K562 (cell line): ENCODE results near the gene MARVELD1. TPM values are rescaled to one million over a fixed set of nuclear protein-coding genes. Genes with fewer than 3 reads are reported as not detected.

ENCODE experiments used
- ATAC-seq: fragments of 200-7000 bp; cut with Tn5 transposase; 3 replicates; pipeline ENCODE4 v1.9.1; 2020; ENCODE audit warnings: moderate library complexity
- BruUV-seq: library from RNA; stranded (reverse); fragments of 400-500 nt; replicated peaks from 2 replicates; lab custom pipeline; 2021; lab: Mats Ljungman, UMichigan
- CTCF ChIA-PET: fragments of 300-600 bp; formaldehyde crosslinking; extraction: SDS; loops from one replicate; lab custom pipeline; 2021; ENCODE audit warnings: low intra/inter-chr PET ratio; lab: Yijun Ruan, JAX
- POLR2A ChIA-PET: fragments of 300-600, 350-650 bp; sonication (Branson Sonifier 250); formaldehyde crosslinking; extraction: SDS; loops from one replicate; lab custom pipeline; 2021; ENCODE audit warnings: antibody characterized with exemption, inconsistent platforms; lab: Yijun Ruan, JAX
- DNase-seq, 4 experiments: peaks; one replicate each; pipeline versions ENCODE4 v3.0.0 to v3.0.0-alpha.2; 2011 to 2018; ENCODE audit warnings: low spot score in 3 of 4, mixed read lengths in 3 of 4; ENCODE audit errors: extremely low read depth in 1 of 4
- FAIRE-seq: peaks from 2 replicates; lab custom pipeline; 2011; peaks lifted over from hg19 to GRCh38; lab: Jason Lieb, UNC
- H2AFZ ChIP-seq: 2 replicates; pipeline ENCODE4 v1.6.0; 2011; ENCODE audit warnings: low read depth, low read length, control low read depth, inconsistent platforms
- H3K27ac ChIP-seq: fragments of 200-600 bp; 3 replicates; pipeline ENCODE4 v1.8.0; 2011; ENCODE audit warnings: low read depth, mild to moderate bottlenecking, control low read depth, inconsistent platforms, low read length, moderate library complexity, mixed read lengths; ENCODE audit errors: extremely low read depth
- H3K27me3 ChIP-seq, 2 experiments: fragments of 300-600 bp in 1 of 2; 2 replicates in 1 of 2; 3 replicates in 1 of 2; pipeline versions ENCODE4 v1.6.0 to v1.8.0; 2011; ENCODE audit warnings: inconsistent platforms in 2 of 2, low read length in 2 of 2, mild to moderate bottlenecking in 1 of 2, mixed read lengths in 1 of 2, moderate library complexity in 1 of 2; ENCODE audit not compliant: control insufficient read depth in 2 of 2, insufficient read depth in 2 of 2
- H3K36me3 ChIP-seq: fragments of 300-600 bp; 3 replicates; pipeline ENCODE4 v1.8.0; 2011; ENCODE audit warnings: mild to moderate bottlenecking, low read length, inconsistent platforms; ENCODE audit not compliant: control insufficient read depth, insufficient read depth
- H3K4me1 ChIP-seq, 2 experiments: fragments of 200-600 bp in 1 of 2; replicated peaks in 1 of 2; 2 replicates in 1 of 2; 3 replicates in 1 of 2; pipeline versions ENCODE4 v1.5.1 to v1.8.0; 2011; ENCODE audit warnings: inconsistent platforms in 2 of 2, low read length in 2 of 2, mild to moderate bottlenecking in 1 of 2, mixed read lengths in 1 of 2, moderate library complexity in 1 of 2; ENCODE audit not compliant: control insufficient read depth in 2 of 2, insufficient read depth in 2 of 2
- H3K4me2 ChIP-seq: 2 replicates; pipeline ENCODE4 v1.6.1; 2011; ENCODE audit warnings: low read length, control low read depth, inconsistent platforms, mixed read lengths; ENCODE audit not compliant: insufficient read depth
- H3K4me3 ChIP-seq: fragments of 200-600 bp; sonication (generic), shearing (Covaris generic); 2 replicates; pipeline ENCODE4 v1.5.1; 2016; ENCODE audit warnings: control low read depth, inconsistent platforms
- H3K79me2 ChIP-seq: fragments of 200-600 bp; 3 replicates; pipeline ENCODE4 v1.8.0; 2011; ENCODE audit warnings: low read length, inconsistent platforms; ENCODE audit not compliant: control insufficient read depth, insufficient read depth
- H3K9ac ChIP-seq, 2 experiments: 2 replicates each; pipeline versions ENCODE4 v1.6.0 to v1.6.1; 2011; ENCODE audit warnings: low read depth in 2 of 2, low read length in 2 of 2, control low read depth in 1 of 2, inconsistent platforms in 1 of 2, mild to moderate bottlenecking in 1 of 2, mixed read lengths in 1 of 2; ENCODE audit not compliant: insufficient read depth in 1 of 2
- H3K9me1 ChIP-seq: one replicate; pipeline ENCODE4 v1.6.0; 2011; ENCODE audit warnings: inconsistent platforms, mild to moderate bottlenecking, low read length, moderate library complexity; ENCODE audit not compliant: control insufficient read depth, insufficient read depth
- H3K9me3 ChIP-seq: replicated peaks from 2 replicates; pipeline ENCODE4 v1.5.1; 2011; ENCODE audit warnings: low read depth, low read length, inconsistent platforms; ENCODE audit not compliant: control insufficient read depth, insufficient read depth
- H4K20me1 ChIP-seq: replicated peaks from 2 replicates; pipeline ENCODE4 v1.6.1; 2011; ENCODE audit warnings: low read length, inconsistent platforms, mixed read lengths; ENCODE audit not compliant: control insufficient read depth, insufficient read depth
- CEBPB ChIP-seq: fragments of 450-650 bp; IDR thresholded peaks from 2 replicates; pipeline ENCODE4 v1.6.1; 2016; ENCODE audit warnings: missing genetic modification characterization, missing compliant biosample characterization
- CEBPG ChIP-seq, 3 experiments: fragments of 200-800 bp in 1 of 3; sonication (Bioruptor generic) in 1 of 3; sonication (generic) in 1 of 3; formaldehyde crosslinking in 1 of 3; IDR thresholded peaks in 2 of 3; conservative IDR thresholded peaks in 1 of 3; 2 replicates each; pipeline versions ENCODE4 v1.6.1 to v1.8.0; 2016 to 2022; ENCODE audit warnings: missing compliant biosample characterization in 2 of 3, missing genetic modification characterization in 2 of 3, mild to moderate bottlenecking in 1 of 3, missing genetic modification reagents in 1 of 3
- CREM ChIP-seq: IDR thresholded peaks from 2 replicates; pipeline ENCODE4 v1.6.1; 2014; ENCODE audit warnings: antibody characterized with exemption, low read depth
- FOSL1 ChIP-seq: fragments of 200-800 bp; sonication (Bioruptor generic); conservative IDR thresholded peaks from 2 replicates; pipeline ENCODE4 v1.6.1; 2016; ENCODE audit warnings: missing genetic modification characterization, missing compliant biosample characterization
- FOXJ2 ChIP-seq: fragments of 200-800 bp; sonication (Bioruptor generic); IDR thresholded peaks from 2 replicates; pipeline ENCODE4 v1.6.1; 2016; ENCODE audit warnings: missing genetic modification characterization, missing compliant biosample characterization
- HCFC1 ChIP-seq: IDR thresholded peaks from 2 replicates; pipeline ENCODE4 v1.6.1; 2012; ENCODE audit warnings: low read depth, low read length, improper control_type of control experiment
- NR2C1 ChIP-seq, 2 experiments: fragments of 450-650 bp; IDR thresholded peaks; 2 replicates each; pipeline ENCODE4 v1.6.1; 2017; ENCODE audit warnings: mild to moderate bottlenecking in 2 of 2, antibody characterized with exemption in 1 of 2, inconsistent platforms in 1 of 2, missing compliant biosample characterization in 1 of 2, missing genetic modification characterization in 1 of 2
- NR2C2 ChIP-seq, 2 experiments: fragments of 200-800 bp in 1 of 2; sonication (Bioruptor generic) in 1 of 2; sonication (generic) in 1 of 2; formaldehyde crosslinking in 1 of 2; IDR thresholded peaks; 2 replicates each; pipeline versions ENCODE4 v1.6.1 to v1.8.0; 2016 to 2022; ENCODE audit warnings: mild to moderate bottlenecking in 1 of 2, missing compliant biosample characterization in 1 of 2, missing genetic modification characterization in 1 of 2, missing genetic modification reagents in 1 of 2
- RAD21 ChIP-seq, 2 experiments: fragments of 250-450 bp in 1 of 2; fragments of 450-650 bp in 1 of 2; sonication (Bioruptor Pico) in 1 of 2; formaldehyde crosslinking in 1 of 2; IDR thresholded peaks in 1 of 2; conservative IDR thresholded peaks in 1 of 2; 2 replicates each; pipeline versions ENCODE4 v1.4.0 to v1.8.0; 2020 to 2022; ENCODE audit warnings: mild to moderate bottlenecking in 2 of 2, moderate library complexity in 1 of 2
- SIX5 ChIP-seq, 2 experiments: IDR thresholded peaks; 2 replicates each; pipeline ENCODE4 v1.6.1; 2011; ENCODE audit warnings: low read length in 2 of 2, borderline replicate concordance in 1 of 2, low read depth in 1 of 2, mild to moderate bottlenecking in 1 of 2, moderate library complexity in 1 of 2; ENCODE audit not compliant: insufficient read depth in 1 of 2
- ZC3H4 ChIP-seq: sonication (generic); formaldehyde crosslinking; IDR thresholded peaks from 2 replicates; pipeline ENCODE4 v1.9.0; 2021; ENCODE audit warnings: missing genetic modification reagents, borderline replicate concordance
- ZKSCAN8 ChIP-seq: fragments of 200-800 bp; sonication (Bioruptor generic); IDR thresholded peaks from 2 replicates; pipeline ENCODE4 v1.6.1; 2016; ENCODE audit warnings: missing genetic modification characterization, missing compliant biosample characterization
- WGBS: fragments of 100-300 bp; shearing (Covaris generic); methylation state at CpG from one replicate; pipeline ENCODE4 v1.1.6; 2016; ENCODE audit warnings: low coverage, mixed read lengths; ENCODE audit not compliant: insufficient coverage; ENCODE audit errors: missing lambda C conversion rate; 5-methylcytosine and 5-hydroxymethylcytosine counted together
- in situ Hi-C: fragments of 300-500 bp; cut with MboI; formaldehyde crosslinking; loops from 4 replicates; pipeline ENCODE4 v1.15.0; 2018; ENCODE audit warnings: inconsistent platforms, mixed read lengths
- intact Hi-C: fragments of 100-400 bp; cut with micrococcal nuclease; formaldehyde crosslinking; loops from 2 replicates; pipeline ENCODE4 v1.14.2; 2022
- polyA plus RNA-seq, 8 experiments: library from polyadenylated mRNA; depleted of rRNA in 4 of 8; stranded (reverse) in 5 of 8; unstranded in 3 of 8; fragments of >200 nt; fragmentation: Nextera tagmentation in 2 of 8; fragmentation: Illumina TruSeq in 1 of 8; extraction: Ambion mirVana in 2 of 8; extraction: Trizol in 1 of 8; gene quantifications; 2 replicates each; pipeline versions ENCODE4 v1.2.1 to v1.2.3, GENCODE V29; 2011 to 2014; ENCODE audit warnings: inconsistent platforms in 1 of 8, missing spikeins in 1 of 8
- total RNA-seq, 7 experiments: library from RNA; depleted of rRNA in 6 of 7; stranded (reverse); fragments of >200 nt in 6 of 7; fragmentation: Illumina TruSeq in 2 of 7; extraction: Trizol in 2 of 7; gene quantifications; 2 replicates each; pipeline versions ENCODE4 v1.2.1 to v1.2.3, GENCODE V29; 2011 to 2021; ENCODE audit warnings: low replicate concordance in 1 of 7
- TF ChIP-seq, protein P1 (sequence below): fragments of 450-650 bp; IDR thresholded peaks from one replicate; pipeline ENCODE4 v1.6.1; 2018; ENCODE audit warnings: mild to moderate bottlenecking, moderate library complexity; ENCODE audit not compliant: partially characterized antibody
- TF ChIP-seq, protein P2 (sequence below): fragments of 450-650 bp; IDR thresholded peaks from 2 replicates; pipeline ENCODE4 v1.6.1; 2016

The MARVELD1 gene
- total and polyA plus RNA-seq, 9 of the 15 experiments (the other 6 are each of a cell fraction or from before 2014, with no cell fraction given), result 2.7 to 12.5 (median 5.3) TPM

DNA sequence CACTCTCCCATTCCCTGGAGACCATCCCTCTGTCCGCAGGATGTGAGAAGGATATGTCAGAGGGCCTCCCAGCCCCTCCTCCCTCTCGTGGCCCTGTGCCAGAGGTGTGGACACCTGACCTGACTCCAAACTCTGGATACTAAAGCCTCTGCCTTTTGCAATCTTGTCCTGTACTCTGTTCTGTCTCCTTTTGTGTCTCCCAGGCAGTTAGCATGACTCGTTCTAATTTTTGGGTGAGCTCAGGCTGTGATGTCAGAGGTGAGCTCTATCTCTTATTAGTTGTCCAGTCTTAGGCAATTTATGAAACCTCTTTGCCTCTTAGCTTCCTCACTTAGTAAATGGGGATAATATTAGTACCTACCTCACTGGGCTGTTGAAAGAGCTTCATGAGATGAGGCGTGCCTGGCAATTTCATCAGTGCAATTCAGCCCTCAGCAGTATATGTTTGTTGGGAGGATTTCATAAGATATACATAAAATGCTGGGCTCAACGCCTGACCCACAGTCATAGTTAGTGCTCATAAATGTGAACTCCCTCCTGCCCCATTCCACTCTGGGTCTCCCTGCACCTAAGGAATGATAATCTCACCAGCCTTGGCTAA, 10.9 kb downstream of the MARVELD1 start (continued):
- TF ChIP-seq, protein P1, sequence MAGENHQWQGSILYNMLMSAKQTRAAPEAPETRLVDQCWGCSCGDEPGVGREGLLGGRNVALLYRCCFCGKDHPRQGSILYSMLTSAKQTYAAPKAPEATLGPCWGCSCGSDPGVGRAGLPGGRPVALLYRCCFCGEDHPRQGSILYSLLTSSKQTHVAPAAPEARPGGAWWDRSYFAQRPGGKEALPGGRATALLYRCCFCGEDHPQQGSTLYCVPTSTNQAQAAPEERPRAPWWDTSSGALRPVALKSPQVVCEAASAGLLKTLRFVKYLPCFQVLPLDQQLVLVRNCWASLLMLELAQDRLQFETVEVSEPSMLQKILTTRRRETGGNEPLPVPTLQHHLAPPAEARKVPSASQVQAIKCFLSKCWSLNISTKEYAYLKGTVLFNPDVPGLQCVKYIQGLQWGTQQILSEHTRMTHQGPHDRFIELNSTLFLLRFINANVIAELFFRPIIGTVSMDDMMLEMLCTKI, result no peak
- TF ChIP-seq ZC3H4 (CRISPR knock-in tag) (no peak), CEBPB (tag) (peak; percentile 59; the same call in 1 of the 2 replicates)
- TF ChIP-seq, all 486 proteins: peak for 2

DNA sequence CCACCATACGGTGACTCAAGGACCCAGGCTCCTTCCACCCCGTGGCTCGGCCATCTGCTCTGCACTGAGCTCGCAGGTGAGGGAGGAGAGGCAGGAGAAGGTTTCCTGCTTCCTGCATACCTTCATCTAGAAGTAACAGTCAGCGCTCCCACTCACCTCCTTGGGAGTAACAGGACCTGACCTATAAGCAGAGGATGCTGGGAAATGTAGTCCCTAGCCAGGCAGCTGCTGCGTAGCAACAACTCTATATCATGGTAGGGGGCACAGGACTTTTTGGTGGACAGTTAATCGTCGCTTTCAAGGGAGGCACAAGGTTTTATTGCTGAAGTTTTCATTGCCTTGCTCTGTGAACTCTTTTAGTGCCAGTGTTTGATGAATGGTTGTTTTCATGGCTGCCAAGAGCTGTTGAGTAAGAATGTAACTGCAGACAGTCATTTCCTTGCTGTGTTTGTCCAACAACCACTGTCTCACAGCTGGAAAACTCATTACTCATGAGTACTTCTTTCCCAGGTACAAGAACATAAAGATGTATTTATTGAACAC, 13.2 kb downstream of the MARVELD1 start:
- intact Hi-C loops, result no loop called here
- Histone ChIP-seq H3K9me3 (no peaks in the 10 kb centered on the region), H3K27ac (no peak overlapping the region; the same call in 2 of the 3 replicates), H3K79me2 (no peaks in the 10 kb centered on the region), H3K9ac (peak overlapping the region; percentile 6 to 62; a peak in 1 of 4 replicates), H2AFZ (peak overlapping the region; percentile 89), H3K27me3 (no peaks in the 10 kb centered on the region), H4K20me1 (no peaks in the 10 kb centered on the region), H3K4me2 (peak overlapping the region; percentile 63), H3K36me3 (no peaks in the 10 kb centered on the region), H3K4me1 (peaks cover 0 to 2% of the 10 kb centered on the region in 2 experiments; a peak in 3 of 5 replicates), H3K4me3 (no peak overlapping the region), H3K9me1 (no peaks in the 10 kb centered on the region)
- DNase-seq (peak in 3 of 4 experiments; percentile 28 to 50 (median 32)), ATAC-seq (peak; percentile 87), FAIRE-seq (peak; percentile 82)
- WGBS, result 13% methylated on average over 8 of the region's 8 CpGs
- BruUV-seq, result no TSS peak
- in situ Hi-C loops, result no loop called here
- POLR2A ChIA-PET, result interaction anchor here (0.6 to 2.5 kb wide), 3 partner anchors 10 to 33 kb away, joined by 3 to 7 read pairs (median 5); partner anchors contain the start of gene ZFYVE27
- CTCF ChIA-PET, result no interaction called here
- TF ChIP-seq CEBPB (tag), result peak; percentile 74
- no peak for TF ChIP-seq CEBPG (CRISPR knock-in tag; IDR thresholded peaks at IDR 0.05)
- 0 out of 4 replicates have a peak, but pooled peaks of 1 of the 2 experiments have one; percentile 27 for TF ChIP-seq CEBPG (tag; conservative IDR thresholded peaks at IDR 0.05 in 1 of 2, IDR thresholded peaks at IDR 0.05 in 1 of 2)
- TF ChIP-seq FOXJ2 (tag), result no peak
- TF ChIP-seq NR2C1 (IDR thresholded peaks at IDR 0.05), result peak; percentile 87
- TF ChIP-seq NR2C1 (tag; IDR thresholded peaks at IDR 0.05), result peak; percentile 95
- TF ChIP-seq FOSL1 (tag), result 0 out of 2 replicates have a peak, but pooled peaks have one; percentile 14
- peak; percentile 83 for TF ChIP-seq HCFC1
- TF ChIP-seq ZKSCAN8 (CRISPR knock-in tag), result no peak
- TF ChIP-seq, protein P2, sequence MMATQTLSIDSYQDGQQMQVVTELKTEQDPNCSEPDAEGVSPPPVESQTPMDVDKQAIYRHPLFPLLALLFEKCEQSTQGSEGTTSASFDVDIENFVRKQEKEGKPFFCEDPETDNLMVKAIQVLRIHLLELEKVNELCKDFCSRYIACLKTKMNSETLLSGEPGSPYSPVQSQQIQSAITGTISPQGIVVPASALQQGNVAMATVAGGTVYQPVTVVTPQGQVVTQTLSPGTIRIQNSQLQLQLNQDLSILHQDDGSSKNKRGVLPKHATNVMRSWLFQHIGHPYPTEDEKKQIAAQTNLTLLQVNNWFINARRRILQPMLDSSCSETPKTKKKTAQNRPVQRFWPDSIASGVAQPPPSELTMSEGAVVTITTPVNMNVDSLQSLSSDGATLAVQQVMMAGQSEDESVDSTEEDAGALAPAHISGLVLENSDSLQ, result 0 out of 2 replicates have a peak, but pooled peaks have one; percentile 17
- TF ChIP-seq CREM, result peak; percentile 26; the same call in 1 of the 2 replicates
- TF ChIP-seq RAD21 (CRISPR knock-in tag; conservative IDR thresholded peaks at IDR 0.05 in 1 of 2, IDR thresholded peaks at IDR 0.05 in 1 of 2), result no peak
- TF ChIP-seq NR2C2 (CRISPR knock-in tag; IDR thresholded peaks at IDR 0.05), result peak; percentile 78; the same call in 1 of the 2 replicates
- TF ChIP-seq NR2C2 (tag; IDR thresholded peaks at IDR 0.05), result peak; percentile 90
- TF ChIP-seq SIX5 (IDR thresholded peaks at IDR 0.05; ENCODE audit: borderline replicate concordance in 1 of 2, insufficient read depth in 1 of 2, low read depth in 1 of 2, low read length in 2 of 2), result peak; percentile 44 to 53; a peak in 3 of 4 replicates
